ENCODE data around the gene PRTFDC1. TPM values are rescaled to one million over a fixed set of nuclear protein-coding genes. Genes with fewer than 3 reads are reported as not detected.

PRTFDC1 gene
- total RNA-seq, 5 donors from 2014 or later (not counting 1 experiment from before 2014, with no cell fraction given) = 0.43 to 1.5 (median 0.76) TPM

GRCh38 chr10:24873281-24873683 lies 79.1 kb downstream of the PRTFDC1 start:
- Histone ChIP-seq H3K4me3 (ENCODE audit: control insufficient read depth in 1 of 2, extremely low read depth in 1 of 2, low read length in 1 of 2) (no peak overlapping the region), H3K9me3 (no peaks in the 10 kb centered on the region), H3K27ac (ENCODE audit: low read length) (no peak overlapping the region), H3K27me3 (replicated peaks in 1 of 2; ENCODE audit: control insufficient read depth in 2 of 2, extremely low read depth in 1 of 2, insufficient read depth in 2 of 2, low read length in 1 of 2) (no peaks in the 10 kb centered on the region), H3K36me3 (ENCODE audit: control insufficient read depth in 2 of 2, extremely low read depth in 1 of 2, insufficient read depth in 1 of 2, low read length in 1 of 2) (no peaks in the 10 kb centered on the region), H3K4me1 (ENCODE audit: control insufficient read depth in 1 of 2, extremely low read depth in 1 of 2, insufficient read depth in 2 of 2, low read length in 2 of 2) (peaks cover 0 to 12% of the 10 kb centered on the region in 2 experiments)
- 80% methylated on average over 1 of the region's 4 CpGs for WGBS (ENCODE audit: insufficient coverage)
- peaks cover 0 to 9% (median 4%) of the 10 kb centered on the region in 3 donors for H3K9me3 Mint-ChIP-seq
- POLR2A ChIA-PET = no interaction called here
- peak overlapping the region in 1 of 2 donors; percentile 23 for H3K27ac Mint-ChIP-seq
- CTCF ChIA-PET = interaction anchor here in 1 of 2 donors (0.5 kb wide), 1 partner anchor 64 kb away, joined by 7 read pairs; no protein-coding TSS in a partner anchor
- peaks cover 10 to 11% (median 10%) of the 10 kb centered on the region in 3 donors for H3K4me1 Mint-ChIP-seq
- H3K36me3 Mint-ChIP-seq = peaks cover 4% of the 10 kb centered on the region
- peak in 2 of 4 experiments; percentile 48 to 49 for ATAC-seq (replicated peaks in 1 of 4)
- no peak overlapping the region for H3K4me3 Mint-ChIP-seq
- DNase-seq = no peak
- H3K27me3 Mint-ChIP-seq = no peaks in the 10 kb centered on the region

- peaks cover 0 to 9% (median 4%) of the 10 kb centered on the region in 3 donors for H3K9me3 Mint-ChIP-seq
- ChIA-PET POLR2A (no interaction called here), CTCF (no interaction called here)
- DNase-seq (no peak), ATAC-seq (replicated peaks in 1 of 4) (no peak)
- Histone ChIP-seq H3K9me3 (no peaks in the 10 kb centered on the region), H3K36me3 (ENCODE audit: control insufficient read depth in 2 of 2, extremely low read depth in 1 of 2, insufficient read depth in 1 of 2, low read length in 1 of 2) (no peaks in the 10 kb centered on the region), H3K27ac (ENCODE audit: low read length) (no peak overlapping the region), H3K4me1 (ENCODE audit: control insufficient read depth in 1 of 2, extremely low read depth in 1 of 2, insufficient read depth in 2 of 2, low read length in 2 of 2) (peaks cover 0 to 12% of the 10 kb centered on the region in 2 experiments), H3K4me3 (ENCODE audit: control insufficient read depth in 1 of 2, extremely low read depth in 1 of 2, low read length in 1 of 2) (no peak overlapping the region), H3K27me3 (replicated peaks in 1 of 2; ENCODE audit: control insufficient read depth in 2 of 2, extremely low read depth in 1 of 2, insufficient read depth in 2 of 2, low read length in 1 of 2) (no peaks in the 10 kb centered on the region)
- no peak overlapping the region for H3K27ac Mint-ChIP-seq
- H3K27me3 Mint-ChIP-seq = no peaks in the 10 kb centered on the region
- H3K4me1 Mint-ChIP-seq = peaks cover 10 to 11% (median 10%) of the 10 kb centered on the region in 3 donors
- no peak overlapping the region for H3K4me3 Mint-ChIP-seq
- peaks cover 4% of the 10 kb centered on the region for H3K36me3 Mint-ChIP-seq
- WGBS (ENCODE audit: insufficient coverage) = no CpG with 5 or more reads among the region's 3 CpGs
Measured at GRCh38 chr10:24872790-24873182, 79.6 kb downstream of the PRTFDC1 start.

GRCh38 chr10:24872049-24872789 lies 80.2 kb downstream of the PRTFDC1 start:
- WGBS (ENCODE audit: insufficient coverage) = 100% methylated on average over 2 of the region's 6 CpGs
- ChIA-PET CTCF (interaction anchor here (0.6 to 1.0 kb wide), 3 partner anchors 19 to 81 kb away, joined by 3 to 6 read pairs (median 4); no protein-coding TSS in a partner anchor), POLR2A (interaction anchor here in 1 of 2 donors (0.6 kb wide), 1 partner anchor 32 kb away, joined by 3 read pairs; no protein-coding TSS in a partner anchor)
- H3K4me3 ChIP-seq (ENCODE audit: control insufficient read depth in 1 of 2, extremely low read depth in 1 of 2, low read length in 1 of 2) = no peak overlapping the region
- Mint-ChIP-seq H3K27me3 (no peaks in the 10 kb centered on the region), H3K27ac (no peak overlapping the region), H3K36me3 (peaks cover 4% of the 10 kb centered on the region), H3K9me3 (peaks cover 0 to 9% (median 4%) of the 10 kb centered on the region in 3 donors), H3K4me3 (no peak overlapping the region), H3K4me1 (peaks cover 11 to 13% (median 13%) of the 10 kb centered on the region in 3 donors)
- no peak for ATAC-seq (replicated peaks in 1 of 4)
- H3K36me3 ChIP-seq (ENCODE audit: control insufficient read depth in 2 of 2, extremely low read depth in 1 of 2, insufficient read depth in 1 of 2, low read length in 1 of 2) = no peaks in the 10 kb centered on the region
- H3K4me1 ChIP-seq (ENCODE audit: control insufficient read depth in 1 of 2, extremely low read depth in 1 of 2, insufficient read depth in 2 of 2, low read length in 2 of 2) = peaks cover 0 to 12% of the 10 kb centered on the region in 2 experiments
- no peak overlapping the region for H3K27ac ChIP-seq (ENCODE audit: low read length)
- no peaks in the 10 kb centered on the region for H3K27me3 ChIP-seq (replicated peaks in 1 of 2; ENCODE audit: control insufficient read depth in 2 of 2, extremely low read depth in 1 of 2, insufficient read depth in 2 of 2, low read length in 1 of 2)
- H3K9me3 ChIP-seq = no peaks in the 10 kb centered on the region
- no peak for DNase-seq

DNA sequence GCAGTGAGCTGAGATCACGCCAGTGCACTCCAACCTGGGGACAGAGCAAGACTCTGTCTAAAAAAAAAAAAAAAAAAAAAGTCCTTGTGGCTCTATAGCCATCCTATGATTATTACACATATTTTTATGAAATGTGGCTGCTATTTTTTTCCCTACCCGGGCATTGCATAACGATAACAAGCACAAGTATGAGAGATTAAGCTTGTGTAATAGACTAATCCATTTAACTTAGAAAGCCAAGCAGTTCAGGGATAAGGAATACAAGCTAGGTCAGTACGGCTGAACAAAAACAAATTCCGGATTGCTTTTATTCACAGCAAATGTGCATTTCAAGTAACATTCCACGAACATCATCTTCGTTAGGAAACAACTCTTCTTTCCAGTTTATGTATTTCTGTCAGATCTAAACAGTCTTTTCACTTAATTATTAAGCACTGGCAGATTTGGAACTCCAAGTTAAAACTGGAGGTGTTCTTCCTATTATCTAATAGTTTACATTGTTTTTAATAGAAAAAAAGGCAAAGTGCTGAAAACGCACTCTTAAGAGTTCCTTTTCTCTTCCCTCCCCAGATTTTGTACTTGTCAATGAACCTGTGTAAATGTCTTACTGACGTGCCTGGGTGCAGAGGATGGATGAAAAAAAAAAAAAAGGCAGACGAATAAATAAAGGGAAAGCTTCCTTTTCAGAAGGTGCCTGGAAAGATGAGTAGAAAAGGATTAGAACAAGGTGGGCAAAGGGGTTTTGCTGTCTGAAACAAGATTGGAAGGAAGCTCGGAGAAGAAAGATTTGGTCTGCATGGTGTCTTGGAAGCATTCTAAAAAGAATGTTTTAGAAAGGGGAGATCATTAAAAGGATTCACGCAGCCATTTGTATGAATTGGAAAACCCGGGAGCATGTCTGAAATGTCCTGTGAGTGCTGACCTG lies 81.1 kb downstream of the PRTFDC1 start:
- no peak overlapping the region for H3K4me3 ChIP-seq (ENCODE audit: control insufficient read depth in 1 of 2, extremely low read depth in 1 of 2, low read length in 1 of 2)
- peaks cover 0 to 9% (median 4%) of the 10 kb centered on the region in 3 donors for H3K9me3 Mint-ChIP-seq
- 94% methylated on average over 7 of the region's 13 CpGs for WGBS (ENCODE audit: insufficient coverage)
- ATAC-seq (replicated peaks in 1 of 4) (no peak), DNase-seq (no peak)
- H3K4me1 Mint-ChIP-seq = peaks cover 16 to 19% (median 18%) of the 10 kb centered on the region in 3 donors
- H3K27me3 Mint-ChIP-seq = no peaks in the 10 kb centered on the region
- ChIA-PET CTCF (interaction anchor here (0.6 to 1.0 kb wide), 2 partner anchors 20 to 24 kb away, joined by 3 to 6 read pairs; no protein-coding TSS in a partner anchor), POLR2A (interaction anchor here in 1 of 2 donors (0.6 to 0.7 kb wide), 4 partner anchors 7 to 108 kb away, joined by 3 to 7 read pairs (median 4); no protein-coding TSS in a partner anchor)
- H3K4me3 Mint-ChIP-seq = no peak overlapping the region
- peaks cover 4% of the 10 kb centered on the region for H3K36me3 Mint-ChIP-seq
- H3K36me3 ChIP-seq (ENCODE audit: control insufficient read depth in 2 of 2, extremely low read depth in 1 of 2, insufficient read depth in 1 of 2, low read length in 1 of 2) = no peaks in the 10 kb centered on the region
- no peak overlapping the region for H3K27ac Mint-ChIP-seq
- no peaks in the 10 kb centered on the region for H3K9me3 ChIP-seq
- H3K27ac ChIP-seq (ENCODE audit: low read length) = no peak overlapping the region
- H3K27me3 ChIP-seq (replicated peaks in 1 of 2; ENCODE audit: control insufficient read depth in 2 of 2, extremely low read depth in 1 of 2, insufficient read depth in 2 of 2, low read length in 1 of 2) = no peaks in the 10 kb centered on the region
- H3K4me1 ChIP-seq (ENCODE audit: control insufficient read depth in 1 of 2, extremely low read depth in 1 of 2, insufficient read depth in 2 of 2, low read length in 2 of 2) = peaks cover 0 to 12% of the 10 kb centered on the region in 2 experiments

GRCh38 chr10:24869354-24870015 lies 82.9 kb downstream of the PRTFDC1 start:
- Mint-ChIP-seq H3K9me3 (peaks cover 0 to 2% (median 0%) of the 10 kb centered on the region in 3 donors), H3K4me3 (no peak overlapping the region), H3K36me3 (no peaks in the 10 kb centered on the region), H3K4me1 (peaks cover 24 to 29% (median 28%) of the 10 kb centered on the region in 3 donors), H3K27me3 (no peaks in the 10 kb centered on the region), H3K27ac (no peak overlapping the region)
- Histone ChIP-seq H3K27ac (ENCODE audit: low read length) (no peak overlapping the region), H3K4me1 (ENCODE audit: control insufficient read depth in 1 of 2, extremely low read depth in 1 of 2, insufficient read depth in 2 of 2, low read length in 2 of 2) (peaks cover 0 to 12% of the 10 kb centered on the region in 2 experiments), H3K9me3 (no peaks in the 10 kb centered on the region), H3K27me3 (replicated peaks in 1 of 2; ENCODE audit: control insufficient read depth in 2 of 2, extremely low read depth in 1 of 2, insufficient read depth in 2 of 2, low read length in 1 of 2) (no peaks in the 10 kb centered on the region), H3K36me3 (ENCODE audit: control insufficient read depth in 2 of 2, extremely low read depth in 1 of 2, insufficient read depth in 1 of 2, low read length in 1 of 2) (no peaks in the 10 kb centered on the region), H3K4me3 (ENCODE audit: control insufficient read depth in 1 of 2, extremely low read depth in 1 of 2, low read length in 1 of 2) (no peak overlapping the region)
- DNase-seq (no peak), ATAC-seq (replicated peaks in 1 of 4) (peak in 1 of 4 experiments; percentile 33)
- no CpG with 5 or more reads among the region's 2 CpGs for WGBS (ENCODE audit: insufficient coverage)
- POLR2A ChIA-PET = interaction anchor here in 1 of 2 donors (0.7 kb wide), 1 partner anchor 20 kb away, joined by 3 read pairs; no protein-coding TSS in a partner anchor
- CTCF ChIA-PET = no interaction called here
